H1 (cell line): Measurements from ENCODE around the gene NGEF. TPM values are rescaled to one million over a fixed set of nuclear protein-coding genes. Genes with fewer than 3 reads are reported as not detected.
A peak's percentile ranks its signal among the peaks of the same experiment; 100 is the strongest.

ENCODE experiments used
- CTCF ChIA-PET: fragments of 300-600 bp; sonication (Branson Sonifier 250); formaldehyde crosslinking; loops from one replicate; lab custom pipeline; 2021; ENCODE audit not compliant: partially characterized antibody; lab: Charles Lee
- POLR2A ChIA-PET: fragments of 300-600 bp; sonication (Branson Sonifier 250); formaldehyde crosslinking; loops from one replicate; lab custom pipeline; 2021; ENCODE audit warnings: inconsistent platforms; ENCODE audit not compliant: partially characterized antibody; lab: Charles Lee
- DNase-seq, 2 experiments: peaks; one replicate each; pipeline versions ENCODE4 v3.0.0 to v3.0.0-alpha.2; 2010 to 2022; ENCODE audit warnings: low spot score in 2 of 2, low read depth in 1 of 2, mixed read lengths in 1 of 2
- FAIRE-seq: peaks from 2 replicates; lab custom pipeline; 2011; peaks lifted over from hg19 to GRCh38; lab: Jason Lieb, UNC
- H2AFZ ChIP-seq: 2 replicates; pipeline ENCODE4 v1.8.1; 2012; ENCODE audit warnings: low read length, inconsistent platforms
- H2AK5ac ChIP-seq: 2 replicates; pipeline ENCODE4 v1.6.1; 2013; ENCODE audit warnings: low read depth, low read length
- H2BK120ac ChIP-seq: replicated peaks from 2 replicates; pipeline ENCODE3; 2013; ENCODE audit warnings: low read depth, low read length, inconsistent platforms
- H2BK12ac ChIP-seq: 2 replicates; pipeline ENCODE4 v1.6.1; 2013; ENCODE audit warnings: low read depth, low read length
- H2BK15ac ChIP-seq: 2 replicates; pipeline ENCODE4 v1.6.1; 2013; ENCODE audit warnings: low read length
- H2BK20ac ChIP-seq: 2 replicates; pipeline ENCODE4 v1.6.1; 2013; ENCODE audit warnings: low read length
- H2BK5ac ChIP-seq: 2 replicates; pipeline ENCODE4 v1.6.1; 2013; ENCODE audit warnings: low read depth, low read length
- H3K14ac ChIP-seq: 2 replicates; pipeline ENCODE4 v1.6.1; 2013; ENCODE audit warnings: inconsistent platforms; ENCODE audit not compliant: insufficient read length
- H3K18ac ChIP-seq: 2 replicates; pipeline ENCODE4 v1.6.1; 2013; ENCODE audit warnings: low read length; ENCODE audit errors: extremely low read depth
- H3K23ac ChIP-seq: 2 replicates; pipeline ENCODE4 v1.6.1; 2013; ENCODE audit warnings: inconsistent platforms; ENCODE audit not compliant: insufficient read length
- H3K23me2 ChIP-seq: 2 replicates; pipeline ENCODE4 v1.6.1; 2013; ENCODE audit warnings: low read depth, low read length
- H3K27ac ChIP-seq: 2 replicates; pipeline ENCODE4 v1.6.1; 2011; ENCODE audit warnings: low read depth, low read length, inconsistent platforms
- H3K27me3 ChIP-seq, 4 experiments: replicated peaks in 1 of 4; 1 replicate in 1 of 4; 2 replicates in 3 of 4; pipeline versions ENCODE4 v1.6.1 to v1.8.1; 2011 to 2013; ENCODE audit warnings: low read length in 3 of 4, mild to moderate bottlenecking in 3 of 4, inconsistent platforms in 2 of 4, mixed read lengths in 2 of 4, moderate library complexity in 1 of 4; ENCODE audit not compliant: control insufficient read depth in 3 of 4, insufficient read depth in 3 of 4; ENCODE audit errors: extremely low read depth in 1 of 4
- H3K36me3 ChIP-seq, 4 experiments: 2 replicates each; pipeline versions ENCODE4 v1.6.1 to v1.8.1; 2011 to 2013; ENCODE audit warnings: mild to moderate bottlenecking in 4 of 4, low read length in 3 of 4, moderate library complexity in 2 of 4, control low read depth in 1 of 4, inconsistent platforms in 1 of 4; ENCODE audit not compliant: insufficient read depth in 4 of 4, control insufficient read depth in 2 of 4
- H3K4ac ChIP-seq: replicated peaks from 2 replicates; pipeline ENCODE3; 2013; ENCODE audit warnings: low read length, low read depth, mixed read lengths, inconsistent platforms; ENCODE audit not compliant: insufficient read length
- H3K4me1 ChIP-seq, 4 experiments: replicated peaks in 1 of 4; 1 replicate in 1 of 4; 2 replicates in 3 of 4; pipeline versions ENCODE4 v1.6.1 to v1.8.1; 2011 to 2013; ENCODE audit warnings: low read length in 3 of 4, inconsistent platforms in 2 of 4, mixed read lengths in 1 of 4; ENCODE audit not compliant: insufficient read depth in 4 of 4, control insufficient read depth in 3 of 4
- H3K4me2 ChIP-seq, 2 experiments: 2 replicates each; pipeline versions ENCODE4 v1.6.1 to v1.8.1; 2011 to 2013; ENCODE audit warnings: low read depth in 2 of 2, low read length in 2 of 2, control low read depth in 1 of 2, inconsistent platforms in 1 of 2, mild to moderate bottlenecking in 1 of 2; ENCODE audit not compliant: insufficient read depth in 1 of 2
- H3K4me3 ChIP-seq, 4 experiments: fragments of 200-600, 300-600 bp in 1 of 4; sonication (generic), shearing (Covaris generic), sonication (Bioruptor Twin) in 1 of 4; 2 replicates each; pipeline versions ENCODE4 v1.5.1 to v1.8.1; 2011 to 2016; ENCODE audit warnings: low read length in 4 of 4, low read depth in 3 of 4, control low read depth in 2 of 4, inconsistent platforms in 2 of 4, mild to moderate bottlenecking in 2 of 4, mixed read lengths in 1 of 4, moderate library complexity in 1 of 4; ENCODE audit not compliant: insufficient read depth in 2 of 4; ENCODE audit errors: extremely low read depth in 1 of 4
- H3K56ac ChIP-seq: replicated peaks from 2 replicates; pipeline ENCODE3; 2013; ENCODE audit warnings: low read depth, mild to moderate bottlenecking, mixed read lengths, low read length, inconsistent platforms; ENCODE audit not compliant: insufficient read length
- H3K79me1 ChIP-seq: 2 replicates; pipeline ENCODE4 v1.6.1; 2013; ENCODE audit warnings: low read depth, low read length, control low read depth
- H3K79me2 ChIP-seq, 2 experiments: 2 replicates each; pipeline versions ENCODE4 v1.6.1 to v1.8.1; 2012 to 2013; ENCODE audit warnings: low read length in 2 of 2, mild to moderate bottlenecking in 2 of 2, inconsistent platforms in 1 of 2; ENCODE audit not compliant: insufficient read depth in 2 of 2, control insufficient read depth in 1 of 2
- H3K9ac ChIP-seq, 4 experiments: replicated peaks in 1 of 4; 1 replicate in 1 of 4; 2 replicates in 3 of 4; pipeline versions ENCODE4 v1.6.1 to v1.8.1; 2011 to 2013; ENCODE audit warnings: low read depth in 3 of 4, low read length in 3 of 4, control low read depth in 2 of 4, mild to moderate bottlenecking in 2 of 4, moderate library complexity in 2 of 4, inconsistent platforms in 1 of 4; ENCODE audit errors: extremely low read depth in 1 of 4
- H3K9me3 ChIP-seq, 2 experiments: 2 replicates each; pipeline versions ENCODE4 v1.6.1 to v1.8.1; 2012 to 2013; ENCODE audit warnings: mild to moderate bottlenecking in 2 of 2, moderate library complexity in 2 of 2, control low read depth in 1 of 2, inconsistent platforms in 1 of 2, low read depth in 1 of 2, low read length in 1 of 2, mixed read lengths in 1 of 2; ENCODE audit not compliant: insufficient read depth in 2 of 2
- H4K20me1 ChIP-seq, 2 experiments: replicated peaks in 1 of 2; 2 replicates each; pipeline versions ENCODE3 to v1.8.1; 2011 to 2013; ENCODE audit warnings: inconsistent platforms in 2 of 2, low read length in 2 of 2, mild to moderate bottlenecking in 1 of 2; ENCODE audit not compliant: insufficient read depth in 2 of 2, control insufficient read depth in 1 of 2
- H4K5ac ChIP-seq: 2 replicates; pipeline ENCODE4 v1.6.1; 2013; ENCODE audit warnings: low read length, low read depth, mixed read lengths, inconsistent platforms; ENCODE audit not compliant: insufficient read length
- H4K8ac ChIP-seq: 2 replicates; pipeline ENCODE4 v1.8.0; 2013; ENCODE audit warnings: mild to moderate bottlenecking, moderate library complexity, low read length, inconsistent platforms; ENCODE audit not compliant: insufficient read depth; ENCODE audit errors: extremely low read depth
- H4K91ac ChIP-seq: replicated peaks from 2 replicates; pipeline ENCODE3; 2013; ENCODE audit warnings: low read length, mixed read lengths, inconsistent platforms; ENCODE audit not compliant: insufficient read length
- ATF3 ChIP-seq: IDR thresholded peaks from 2 replicates; pipeline ENCODE4 v1.6.1; 2011; ENCODE audit warnings: low read depth, mild to moderate bottlenecking, low read length; ENCODE audit not compliant: insufficient read depth
- BCL11A ChIP-seq, 2 experiments: IDR thresholded peaks; one replicate each; pipeline ENCODE4 v1.6.1; 2011; ENCODE audit warnings: low read depth in 2 of 2, low read length in 2 of 2, mild to moderate bottlenecking in 2 of 2
- BRCA1 ChIP-seq: IDR thresholded peaks from 2 replicates; pipeline ENCODE4 v1.6.1; 2012; ENCODE audit warnings: low read depth, low read length, improper control_type of control experiment
- GTF2F1 ChIP-seq: IDR thresholded peaks from 2 replicates; pipeline ENCODE4 v1.6.1; 2012; ENCODE audit warnings: low read depth, low read length, improper control_type of control experiment, borderline replicate concordance
- KDM4A ChIP-seq: IDR thresholded peaks from one replicate; pipeline ENCODE4 v1.7.1; 2012; ENCODE audit warnings: low read depth, mild to moderate bottlenecking, moderate library complexity, low read length, inconsistent platforms; ENCODE audit not compliant: severe bottlenecking
- KDM5A ChIP-seq: fragments of 200-600 bp; IDR thresholded peaks from 2 replicates; pipeline ENCODE4 v1.7.1; 2012; ENCODE audit warnings: mild to moderate bottlenecking, low read length, inconsistent platforms, mixed read lengths
- RFX5 ChIP-seq: IDR thresholded peaks from 2 replicates; pipeline ENCODE4 v1.6.1; 2011; ENCODE audit warnings: low read depth, low read length, improper control_type of control experiment, borderline replicate concordance
- SIRT6 ChIP-seq: IDR thresholded peaks from one replicate; pipeline ENCODE4 v1.7.1; 2012; ENCODE audit warnings: low read length, inconsistent platforms
- WGBS, 2 experiments: shearing (Covaris generic) in 1 of 2; methylation state at CpG; one replicate each; pipeline versions ENCODE4 v1.1.6 to v1.1.7; 2013 to 2015; ENCODE audit warnings: low lambda C conversion rate in 2 of 2, mixed read lengths in 2 of 2, inconsistent platforms in 1 of 2, low coverage in 1 of 2, missing lambda C conversion rate in 1 of 2; ENCODE audit not compliant: insufficient replicate concordance in 2 of 2, insufficient coverage in 1 of 2, insufficient read length in 1 of 2; ENCODE audit errors: extremely low coverage in 1 of 2, missing lambda C conversion rate in 1 of 2; 5-methylcytosine and 5-hydroxymethylcytosine counted together
- polyA plus RNA-seq, 7 experiments: library from polyadenylated mRNA; depleted of rRNA in 3 of 7; stranded (reverse) in 5 of 7; unstranded in 2 of 7; fragments of >200 nt in 5 of 7; fragments of 200-250 nt in 2 of 7; gene quantifications; 1 replicate in 5 of 7; 2 replicates in 1 of 7; 4 replicates in 1 of 7; pipeline versions ENCODE4 v1.2.1 to v1.2.3, GENCODE V29; 2011 to 2013; ENCODE audit warnings: missing spikeins in 2 of 7, mixed read lengths in 2 of 7
- total RNA-seq: library from RNA; stranded (reverse); fragmentation: NEBNext Ultra II Directional; extraction: Animal tissue kit (Norgen Biotek cat#: 25700); gene quantifications from 2 replicates; pipeline ENCODE4 v1.2.1, GENCODE V29; 2021

Gene NGEF
- total and polyA plus RNA-seq, 2 of the 8 experiments (the other 6 are each of a cell fraction or from before 2014, with no cell fraction given), result 2.7 to 3.2 TPM

GRCh38 chr2:233062451-233062850 is 49.4 kb upstream of the NGEF start:
- H3K9ac ChIP-seq, result no peak overlapping the region
- H3K4ac ChIP-seq, result no peak overlapping the region
- DNase-seq (no peak), FAIRE-seq (no peak)
- H3K4me2 ChIP-seq, result no peak overlapping the region
- H2AFZ ChIP-seq, result no peak overlapping the region
- no peaks in the 10 kb centered on the region for H3K79me2 ChIP-seq
- H3K27ac ChIP-seq, result no peak overlapping the region
- no peak overlapping the region for H2BK5ac ChIP-seq
- H3K9me3 ChIP-seq, result no peaks in the 10 kb centered on the region
- ChIA-PET POLR2A (interaction anchor here (1.4 kb wide), 1 partner anchor 11 kb away, joined by 3 read pairs; no protein-coding TSS in a partner anchor), CTCF (interaction anchor here (0.6 to 4.6 kb wide), 4 partner anchors 10 to 147 kb away, joined by 3 to 32 read pairs (median 10); no protein-coding TSS in a partner anchor)
- H4K91ac ChIP-seq, result no peak overlapping the region
- H4K8ac ChIP-seq, result no peak overlapping the region
- no peaks in the 10 kb centered on the region; a peak in 1 of 7 replicates for H3K27me3 ChIP-seq
- H2BK120ac ChIP-seq, result no peak overlapping the region
- H3K23ac ChIP-seq, result no peak overlapping the region
- WGBS, 2 experiments, result 87% methylated on average over 3 of the region's 4 CpGs; no CpG with 5 or more reads in 1 of the 2 experiments
- no peak overlapping the region for H2AK5ac ChIP-seq
- H2BK20ac ChIP-seq, result 0 out of 2 replicates have a peak overlapping the region, but pooled peaks have one; percentile 48
- H3K4me1 ChIP-seq, result peaks cover 0 to 10% (median 4%) of the 10 kb centered on the region in 4 experiments; a peak in 4 of 7 replicates
- H3K79me1 ChIP-seq, result no peaks in the 10 kb centered on the region
- H3K23me2 ChIP-seq, result no peaks in the 10 kb centered on the region
- no peak overlapping the region for H3K14ac ChIP-seq
- H2BK12ac ChIP-seq, result no peak overlapping the region; the same call in 1 of the 2 replicates
- H4K5ac ChIP-seq, result no peak overlapping the region
- H3K36me3 ChIP-seq, result no peaks in the 10 kb centered on the region
- no peaks in the 10 kb centered on the region for H4K20me1 ChIP-seq
- H3K18ac ChIP-seq, result no peak overlapping the region
- H3K4me3 ChIP-seq, result no peak overlapping the region
- TF ChIP-seq KDM5A (no peak), BRCA1 (no peak), GTF2F1 (no peak), KDM4A (no peak), BCL11A (IDR thresholded peaks at IDR 0.05; ENCODE audit: low read depth in 2 of 2, low read length in 2 of 2) (no peak), ATF3 (no peak), SIRT6 (no peak), RFX5 (no peak)
- H3K56ac ChIP-seq, result no peak overlapping the region
- H2BK15ac ChIP-seq, result no peak overlapping the region
